HG03432 (cell line): ENCODE measurements around the gene MARCHF2.
A peak's percentile ranks its signal among the peaks of the same experiment; 100 is the strongest.
"Not testable (repeated sequence)": the region's sequence is repeated elsewhere in the genome, so short reads cannot be mapped to it uniquely, and the experiment has no call there.

Source experiments
- ATAC-seq: cut with Tn5 transposase; IDR thresholded peaks from one replicate; pipeline ENCODE4 v1.9.1; 2021; ENCODE audit warnings: mild to moderate bottlenecking, moderate library complexity; ENCODE audit not compliant: unreplicated experiment

The MARCHF2 gene

DNA sequence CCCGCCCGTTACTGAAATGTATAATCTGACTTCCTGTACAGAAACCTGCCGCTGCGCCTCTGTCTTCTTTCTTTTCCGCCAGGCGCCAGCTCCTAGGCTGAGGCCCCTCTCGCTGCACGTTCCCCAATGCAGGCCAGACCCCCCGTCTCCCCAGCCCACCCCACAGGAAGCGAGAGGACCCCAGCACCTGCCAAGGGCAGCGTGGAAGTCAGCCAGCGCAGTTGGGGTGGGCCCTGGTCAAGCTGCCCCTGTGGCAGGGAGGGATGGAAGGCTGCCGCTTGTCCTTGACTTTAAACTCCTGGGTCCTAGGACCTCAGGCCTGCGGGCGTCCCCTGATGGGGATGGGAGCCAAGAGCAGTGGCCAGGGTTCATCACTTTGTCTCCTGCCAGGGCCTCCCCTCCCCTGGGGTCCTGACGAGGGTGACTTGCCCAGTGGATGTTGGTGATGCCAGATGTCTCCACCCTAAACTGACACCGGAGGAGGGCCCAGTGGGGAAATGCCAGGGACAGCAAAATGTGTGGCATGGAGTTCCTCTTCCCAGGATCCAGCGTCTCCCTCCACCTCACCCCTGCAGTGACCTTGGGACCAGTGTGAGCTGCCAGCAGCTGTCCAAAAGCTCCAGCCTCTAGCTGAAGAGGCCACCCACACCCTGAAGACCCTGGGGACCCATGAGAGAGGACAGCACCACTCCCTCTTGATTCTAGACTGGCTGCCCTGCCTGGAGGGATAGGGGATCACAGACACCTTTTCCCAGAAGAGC lies 8.5 kb upstream of the MARCHF2 start:
- ATAC-seq, result no peak

DNA sequence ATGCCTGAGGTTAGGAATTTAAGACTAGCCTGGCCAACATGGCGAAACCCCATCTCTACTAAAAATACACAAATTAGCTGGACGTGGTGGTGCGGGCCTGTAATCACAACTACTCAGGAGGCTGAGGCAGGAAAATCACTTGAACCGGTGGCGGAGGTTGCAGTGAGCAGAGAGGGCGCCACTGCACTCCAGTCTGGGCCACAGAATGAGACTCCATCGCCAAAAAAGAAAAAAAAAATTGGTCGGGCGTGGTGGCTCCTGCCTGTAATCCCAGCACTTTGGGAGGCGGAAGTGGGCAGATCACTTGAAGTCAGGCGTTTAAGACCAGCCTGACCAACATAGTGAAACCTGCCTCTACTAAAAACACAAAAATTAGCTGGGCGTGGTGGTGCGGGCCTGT lies 2.4 kb upstream of the MARCHF2 start:
- not testable (repeated sequence) for ATAC-seq

DNA sequence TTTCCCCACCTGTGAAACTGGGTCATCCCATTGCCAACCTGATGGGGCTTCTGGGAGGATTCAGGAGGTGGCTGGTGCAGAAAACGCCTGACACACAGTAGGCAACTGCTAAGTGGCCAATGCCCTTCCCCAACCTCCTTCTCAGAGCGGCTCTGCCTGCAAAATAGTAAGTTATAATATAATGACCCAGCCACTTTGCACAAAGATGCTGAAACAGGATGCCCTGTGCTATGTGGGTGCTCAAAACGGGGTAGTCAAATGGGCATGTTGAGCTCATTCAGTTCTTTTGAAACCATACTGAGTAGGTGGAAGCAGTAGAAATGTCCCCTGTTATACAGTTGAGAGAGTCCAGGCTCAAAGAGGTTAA lies 507 bp downstream of the MARCHF2 start:
- ATAC-seq, result no peak

DNA sequence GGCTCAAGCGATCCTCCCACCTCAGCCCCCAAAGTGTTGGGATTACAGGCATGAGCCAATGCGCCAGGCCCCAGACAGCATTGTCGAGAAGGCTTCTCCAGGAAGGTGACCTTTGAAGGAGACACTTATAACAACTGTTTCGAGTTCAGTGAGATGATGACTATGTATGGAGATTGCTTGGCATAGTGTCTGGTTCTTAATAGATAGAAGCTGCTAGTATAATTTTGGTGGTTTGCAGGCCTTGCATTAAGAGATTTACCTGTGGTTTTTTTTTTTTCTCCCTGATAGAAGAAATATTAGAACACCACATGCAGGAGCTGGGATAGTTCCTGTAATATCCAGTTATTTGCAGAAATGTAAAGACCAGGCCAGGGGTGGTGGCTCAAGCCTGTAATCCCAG lies 3.7 kb downstream of the MARCHF2 start:
- no peak for ATAC-seq

DNA sequence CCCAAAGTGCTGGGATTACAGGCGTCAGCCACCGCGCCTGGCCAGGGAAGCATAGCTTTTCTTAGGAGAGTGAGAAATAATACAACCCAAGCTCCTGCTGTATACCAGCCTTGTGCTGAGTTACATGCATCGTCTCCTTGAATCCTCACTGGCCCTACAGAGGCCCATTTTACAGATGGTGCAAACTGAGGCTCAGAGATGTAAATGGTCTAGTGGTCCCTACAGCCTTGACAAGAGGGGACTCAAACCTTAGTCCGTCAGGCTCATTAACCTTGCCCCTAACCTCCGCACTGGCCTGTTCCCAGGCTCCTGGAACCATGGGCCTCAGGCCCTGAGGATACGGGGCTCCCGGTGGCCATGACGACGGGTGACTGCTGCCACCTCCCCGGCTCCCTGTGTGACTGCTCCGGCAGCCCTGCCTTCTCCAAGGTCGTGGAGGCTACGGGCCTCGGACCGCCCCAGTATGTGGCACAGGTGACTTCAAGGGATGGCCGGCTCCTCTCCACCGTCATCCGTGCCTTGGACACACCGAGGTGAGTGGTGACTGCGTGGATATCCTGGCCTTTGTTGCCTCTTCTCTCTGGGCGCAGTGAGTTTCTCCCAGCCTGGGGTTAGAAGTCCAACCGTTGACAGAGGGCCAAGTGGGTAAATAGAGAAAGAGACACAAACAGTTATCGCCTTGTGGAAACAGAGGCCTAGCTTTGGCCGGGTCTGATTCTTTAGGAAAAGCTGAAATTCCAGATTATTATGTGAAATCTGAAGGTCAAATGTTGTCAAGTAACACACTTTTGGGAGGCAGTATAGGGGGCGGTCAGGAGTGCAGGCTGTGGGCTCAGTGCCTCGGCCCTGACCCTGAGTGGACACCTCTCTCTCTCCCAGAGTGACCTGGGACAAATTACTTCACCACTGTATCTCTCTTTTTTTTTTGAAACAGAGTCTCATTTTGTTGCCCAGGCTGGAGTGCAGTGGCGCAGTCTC lies 8.7 kb downstream of the MARCHF2 start:
- no peak for ATAC-seq

DNA sequence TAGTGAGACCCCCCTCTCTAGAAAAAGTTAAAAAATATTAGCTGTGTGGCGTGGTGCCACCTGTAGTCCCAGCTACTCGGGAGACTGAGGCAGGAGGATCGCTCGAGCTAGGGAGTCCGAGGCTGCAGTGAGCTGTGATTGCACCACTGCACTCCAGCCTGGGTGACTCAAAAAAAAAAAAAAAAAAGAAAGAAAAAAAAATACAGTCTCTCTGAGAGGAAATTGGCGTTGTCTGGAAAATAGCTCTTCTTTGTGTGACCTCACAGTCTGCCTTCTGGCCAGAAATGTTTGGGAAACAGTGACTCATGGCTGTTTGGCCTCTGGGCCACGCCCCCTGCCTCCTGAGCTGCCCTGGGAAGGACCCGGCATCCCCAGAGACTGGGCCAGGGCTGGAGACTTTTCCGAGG lies 10.7 kb downstream of the MARCHF2 start:
- no peak for ATAC-seq

DNA sequence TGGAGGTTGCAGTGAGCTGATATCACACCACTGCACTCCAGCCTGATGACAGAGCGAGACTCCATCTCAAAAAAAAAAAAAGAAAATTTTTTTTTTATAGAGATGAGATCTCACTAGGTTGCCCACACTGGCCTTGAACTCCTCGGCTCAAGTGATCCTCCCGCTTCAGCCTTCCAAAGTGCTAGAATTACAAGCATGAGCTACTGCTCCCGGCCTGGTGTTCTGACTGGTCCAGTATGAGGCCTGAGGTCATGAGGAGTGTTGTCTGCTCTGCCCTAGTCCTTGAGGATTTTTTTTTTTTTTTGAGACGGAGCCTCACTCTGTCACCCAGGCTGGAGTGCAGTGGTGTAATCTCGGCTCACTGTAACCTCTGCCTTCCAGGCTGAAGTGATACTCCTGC lies 12.2 kb downstream of the MARCHF2 start:
- not testable (repeated sequence) for ATAC-seq

DNA sequence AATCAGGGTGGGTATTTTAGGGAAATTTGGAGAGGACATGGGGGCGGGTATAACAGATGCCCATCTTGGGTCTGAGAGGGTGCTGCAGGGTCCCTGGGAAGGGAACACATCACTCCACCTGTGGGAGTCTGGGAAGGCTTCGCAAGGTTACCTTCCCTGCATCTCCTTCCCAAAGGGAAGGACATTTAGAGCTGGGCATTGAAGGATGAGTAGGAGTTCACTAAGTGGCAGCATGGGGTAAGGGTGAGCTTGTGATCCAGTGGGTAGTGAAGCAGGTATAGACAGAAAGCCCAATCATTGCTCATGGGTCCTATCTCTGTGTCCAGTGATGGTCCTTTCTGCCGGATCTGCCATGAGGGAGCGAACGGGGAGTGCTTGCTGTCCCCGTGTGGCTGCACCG lies 13.2 kb downstream of the MARCHF2 start:
- no peak for ATAC-seq

DNA sequence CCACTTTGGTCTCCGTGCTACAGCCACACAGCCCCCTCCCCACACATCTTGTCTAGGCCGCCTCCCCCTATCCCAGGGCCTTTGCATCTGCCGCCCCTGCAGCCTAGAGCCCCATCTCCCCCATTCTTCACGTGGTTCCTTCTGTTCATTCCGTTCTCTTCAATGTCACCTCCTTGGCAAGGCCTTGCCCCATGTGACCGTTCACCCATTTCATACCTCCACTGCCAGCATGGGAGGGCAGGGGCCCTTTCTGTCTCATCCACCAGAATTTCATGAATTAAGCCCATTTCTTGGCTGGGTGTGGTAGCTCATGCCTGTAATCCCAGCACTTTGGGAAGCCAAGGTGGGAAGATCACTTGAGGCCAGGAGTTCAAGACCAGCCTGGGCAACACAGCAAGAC lies 15.9 kb downstream of the MARCHF2 start:
- ATAC-seq, result no peak

DNA sequence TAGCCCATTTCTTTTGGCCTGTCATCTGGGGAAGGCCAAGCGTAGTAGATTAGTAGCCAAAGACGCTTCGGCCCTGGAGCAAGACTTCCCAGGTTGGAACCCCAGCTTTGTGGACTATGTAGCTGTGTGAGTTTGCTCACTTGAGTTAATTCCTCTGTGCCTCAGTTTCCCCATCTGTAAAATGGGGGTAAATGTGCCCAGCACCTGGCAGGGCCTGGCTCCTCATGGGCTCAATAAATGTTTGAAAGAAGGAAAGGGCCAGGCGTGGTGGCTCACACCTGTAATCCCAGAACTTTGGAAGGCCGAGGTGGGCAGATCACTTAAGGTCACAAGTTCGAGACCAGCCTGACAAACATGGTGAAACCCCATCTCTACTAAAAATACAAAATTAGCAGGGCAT lies 16.7 kb downstream of the MARCHF2 start:
- no peak for ATAC-seq

DNA sequence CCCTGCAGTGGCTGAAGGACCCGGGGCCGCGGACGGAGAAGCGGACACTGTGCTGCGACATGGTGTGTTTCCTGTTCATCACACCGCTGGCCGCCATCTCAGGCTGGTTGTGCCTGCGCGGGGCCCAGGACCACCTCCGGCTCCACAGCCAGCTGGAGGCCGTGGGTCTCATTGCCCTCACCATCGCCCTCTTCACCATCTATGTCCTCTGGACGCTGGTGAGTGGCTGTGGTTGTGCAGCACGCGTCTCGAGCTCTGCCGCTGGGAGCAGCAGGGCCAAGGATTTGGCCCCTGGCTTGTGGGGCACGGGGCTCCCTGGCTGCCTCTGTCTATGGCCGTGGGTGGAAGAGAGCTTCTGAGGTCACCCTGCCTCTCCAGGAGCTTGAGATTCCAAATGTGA lies 17.5 kb downstream of the MARCHF2 start:
- no peak for ATAC-seq

DNA sequence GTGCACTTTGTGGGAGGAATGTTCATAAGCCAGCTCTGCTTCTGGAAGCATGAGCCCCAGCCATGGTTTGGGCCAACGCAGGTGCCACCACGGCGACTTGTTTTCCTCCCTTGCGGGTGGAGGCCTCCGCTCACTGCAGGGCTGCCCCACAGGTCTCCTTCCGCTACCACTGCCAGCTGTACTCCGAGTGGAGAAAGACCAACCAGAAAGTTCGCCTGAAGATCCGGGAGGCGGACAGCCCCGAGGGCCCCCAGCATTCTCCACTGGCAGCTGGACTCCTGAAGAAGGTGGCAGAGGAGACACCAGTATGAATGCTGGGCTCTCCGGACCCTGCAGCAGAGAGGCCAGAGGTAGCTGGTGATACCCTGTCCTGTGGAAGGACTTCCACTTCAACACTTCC lies 25.1 kb downstream of the MARCHF2 start:
- ATAC-seq, result no peak

DNA sequence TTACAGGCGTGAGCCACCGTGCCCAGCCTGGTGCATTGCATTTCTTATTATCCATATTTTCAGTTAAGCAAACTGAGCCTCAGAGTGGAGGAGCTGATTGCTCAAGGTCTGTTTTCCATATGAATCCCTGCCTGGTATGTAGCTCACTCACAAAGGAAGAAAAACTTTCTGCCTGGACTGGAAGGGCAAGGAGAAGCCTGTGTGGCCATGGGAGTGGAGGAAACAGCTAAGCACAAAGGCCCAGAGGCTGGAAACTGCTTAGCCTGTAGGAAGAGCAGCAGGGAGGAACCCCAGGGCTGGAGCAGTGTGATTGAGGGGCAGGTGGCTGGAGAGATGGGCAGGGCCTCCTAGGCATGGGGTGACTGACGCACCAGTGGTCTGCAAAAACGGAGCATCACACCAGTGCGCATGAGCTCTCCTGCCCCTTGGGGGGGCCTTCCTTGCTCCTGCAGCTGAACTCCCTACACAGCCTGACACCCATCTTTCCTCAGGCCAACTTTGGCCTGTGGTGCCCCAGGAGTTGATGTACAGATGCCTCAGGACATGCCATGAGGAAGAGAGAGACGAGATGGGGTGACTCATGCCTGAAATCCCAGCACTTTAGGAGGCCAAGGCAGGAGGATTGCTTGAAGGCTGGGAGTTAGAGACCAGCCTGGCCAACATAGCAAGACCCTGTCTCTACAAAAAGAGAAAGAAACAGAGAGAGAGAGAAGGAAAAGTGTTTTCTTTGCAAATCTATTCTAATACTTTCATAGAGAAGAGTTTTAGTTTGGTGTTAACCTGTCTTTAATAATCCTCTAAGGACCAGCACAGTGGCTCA lies 28.8 kb downstream of the MARCHF2 start:
- ATAC-seq, result no peak

DNA sequence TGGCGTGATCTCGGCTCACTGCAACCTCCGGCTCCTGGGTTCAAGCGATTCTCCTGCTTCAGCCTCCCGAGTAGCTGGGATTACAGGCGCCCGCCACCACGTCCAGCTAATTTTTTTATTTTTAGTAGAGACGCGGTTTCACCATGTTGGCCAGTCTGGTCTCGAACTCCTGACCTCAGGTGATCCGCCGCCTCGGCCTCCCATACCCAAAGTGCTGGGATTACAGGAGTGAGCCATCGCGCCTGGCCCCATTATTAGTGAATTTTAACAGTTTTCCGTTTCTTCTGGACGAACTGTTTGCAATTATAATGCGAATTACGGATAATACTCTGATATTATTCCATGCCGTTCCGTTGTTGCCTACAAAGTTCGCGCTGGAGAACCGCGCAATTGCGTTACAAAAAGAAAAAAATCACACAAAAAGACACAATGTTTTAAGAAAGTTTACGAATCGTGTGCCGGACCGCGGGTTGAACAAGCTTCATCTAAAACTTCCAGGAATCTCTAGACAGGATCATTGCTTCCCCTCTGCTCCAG lies 31.1 kb downstream of the MARCHF2 start:
- not testable (repeated sequence) for ATAC-seq

DNA sequence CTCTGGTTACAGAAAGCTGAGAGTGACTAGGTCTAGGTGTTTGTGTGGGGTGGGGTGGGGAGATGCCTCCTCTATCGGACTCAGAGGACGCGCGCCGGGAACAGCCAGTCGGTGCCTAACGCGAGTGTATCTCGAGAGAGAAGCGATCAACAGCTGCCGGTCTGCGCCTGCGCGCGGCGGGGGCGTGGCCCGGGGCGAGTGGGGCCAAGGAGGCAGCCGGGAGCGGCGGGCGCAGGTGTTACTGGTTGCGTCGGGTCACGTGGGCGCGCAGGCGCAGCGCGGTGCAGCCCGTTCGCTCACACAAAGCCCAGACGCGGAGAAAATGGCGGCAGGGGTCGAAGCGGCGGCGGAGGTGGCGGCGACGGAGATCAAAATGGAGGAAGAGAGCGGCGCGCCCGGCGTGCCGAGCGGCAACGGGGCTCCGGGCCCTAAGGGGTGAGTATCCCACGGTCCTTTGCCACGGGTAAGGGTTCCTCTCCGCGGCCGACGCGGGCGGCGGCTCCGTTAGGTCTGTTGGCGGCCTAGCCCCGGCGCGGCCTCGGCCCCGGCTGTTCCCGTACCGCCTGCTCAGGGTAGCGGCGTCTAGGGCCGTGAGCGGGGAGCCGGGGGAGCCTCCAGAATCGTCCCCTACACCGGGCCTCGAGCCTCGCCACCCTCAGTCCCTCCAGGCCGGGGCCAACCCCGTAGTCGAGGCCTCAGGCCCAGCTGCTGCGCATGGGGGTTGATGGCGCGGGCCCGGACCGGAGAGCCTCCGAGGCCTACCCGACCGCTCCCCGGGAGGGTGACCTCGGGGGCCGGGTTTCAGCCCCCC lies 31.8 kb downstream of the MARCHF2 start, which contains the start of gene HNRNPM:
HNRNPM (plus strand) TSS at position 299 of the 811 bp plus-strand sequence; CDS start at position 323, 24 bp downstream.
- ATAC-seq, result peak; percentile 89

DNA sequence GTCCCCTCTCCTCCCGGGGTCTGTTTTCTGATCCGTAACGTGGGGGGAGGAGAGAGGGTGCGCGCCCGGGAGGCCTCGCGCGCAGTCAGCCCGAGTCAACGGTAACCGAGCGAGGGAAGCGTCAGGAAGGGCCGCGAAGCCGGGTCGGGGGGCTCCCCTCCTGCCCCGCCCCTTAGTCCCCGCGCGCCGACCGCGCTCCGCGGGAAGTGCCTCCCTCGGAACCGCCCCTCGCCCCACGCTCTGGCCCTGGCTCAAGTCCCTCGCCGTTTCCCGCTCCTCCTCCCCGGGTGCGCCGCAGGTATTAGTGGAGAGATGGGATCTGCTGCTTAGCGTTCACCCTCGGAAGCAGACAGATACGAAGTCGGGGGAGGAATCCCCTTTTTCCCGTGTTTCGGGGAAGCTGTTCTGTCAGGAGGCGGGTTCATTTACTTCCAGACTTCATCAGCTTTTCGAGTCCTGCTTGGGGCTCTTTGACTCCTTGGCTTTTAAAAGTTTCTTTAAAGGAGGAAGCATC lies 32.4 kb downstream of the MARCHF2 start:
- ATAC-seq, result peak; percentile 30

DNA sequence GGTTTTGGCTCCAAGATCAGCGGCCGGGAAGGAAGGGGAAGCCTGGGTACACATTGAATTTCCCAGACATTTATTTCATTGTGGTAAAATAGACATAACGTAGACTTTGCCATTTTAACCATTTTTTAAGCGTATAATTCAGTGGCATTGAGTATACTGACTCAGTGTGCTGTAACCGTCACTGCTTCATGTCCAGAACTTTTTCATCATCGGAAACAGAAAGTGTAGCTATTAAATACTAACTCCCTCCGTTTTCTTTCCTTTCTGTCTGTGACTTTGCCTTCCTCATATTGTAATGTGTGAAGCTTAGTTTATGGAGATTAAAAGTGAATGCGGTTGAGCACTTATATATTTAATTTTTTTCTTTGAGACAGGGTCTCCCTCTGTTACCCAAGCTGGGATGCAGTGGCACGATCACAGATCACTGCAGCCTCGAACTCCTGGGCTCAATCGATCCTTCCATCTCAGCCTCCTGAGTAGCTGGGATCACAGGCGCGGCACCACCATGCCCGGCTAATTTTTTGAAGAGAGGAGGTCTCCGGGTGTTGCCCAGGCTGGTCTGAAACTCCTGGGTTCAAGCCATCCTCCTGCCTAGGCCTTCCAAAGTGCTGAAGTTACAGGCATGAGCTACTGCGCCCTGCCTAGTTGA lies 33.1 kb downstream of the MARCHF2 start:
- ATAC-seq, result no peak

DNA sequence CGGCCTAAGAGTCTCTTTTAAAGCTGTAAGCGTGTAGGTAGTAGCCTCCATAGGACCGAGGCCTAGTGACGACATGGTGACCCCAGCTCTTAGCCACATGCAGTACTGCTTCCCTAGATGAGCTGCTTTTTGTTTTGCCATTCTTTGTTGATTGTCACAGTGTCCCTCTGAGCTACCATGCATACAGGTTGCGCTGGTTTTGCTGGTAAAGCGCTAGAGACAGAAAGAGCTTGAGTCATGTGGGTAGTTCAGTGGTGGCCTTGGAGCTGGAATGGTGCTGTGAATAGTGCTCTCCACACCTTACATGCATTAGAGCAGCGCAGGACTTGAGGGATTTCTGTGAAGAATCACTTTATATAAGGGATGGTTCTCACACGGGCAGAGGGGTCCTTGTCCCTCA lies 36.7 kb downstream of the MARCHF2 start:
- no peak for ATAC-seq

DNA sequence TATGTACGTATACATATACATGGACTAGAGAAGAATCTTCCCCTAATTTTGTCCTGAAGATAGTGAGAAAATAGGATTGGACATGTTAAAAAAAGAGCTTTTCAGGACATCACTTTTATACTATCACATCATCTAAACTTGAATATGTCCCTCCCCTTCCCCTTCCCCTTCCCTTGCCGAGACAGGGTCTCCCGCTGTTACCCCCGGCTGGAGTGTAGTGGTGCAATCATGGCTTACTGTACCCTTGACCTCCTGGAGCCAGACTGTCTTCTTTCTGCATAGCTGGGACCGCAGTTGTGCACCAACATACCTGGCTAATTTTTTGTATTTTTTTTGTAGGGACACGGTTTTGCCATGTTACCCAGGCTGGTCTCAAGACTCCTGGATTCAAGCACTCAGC lies 38.3 kb downstream of the MARCHF2 start:
- no peak for ATAC-seq
